ENCODE data around the gene RAD1. TPM values are rescaled to one million over a fixed set of nuclear protein-coding genes. Genes with fewer than 3 reads are reported as not detected.

The RAD1 gene
- total RNA-seq, 4 donors from 2014 or later, result 9.5 to 33.0 (median 14.5) TPM

GRCh38 chr5:34929134-34929719 is 13.9 kb upstream of the RAD1 start, which contains the start of gene DNAJC21:
TSS of gene DNAJC21 (plus strand) at chr5:34929559. CDS start at chr5:34929820, 261 bp downstream.
- TF ChIP-seq POLR2A (IDR thresholded peaks at IDR 0.05) (no peak), CTCF (IDR thresholded peaks at IDR 0.05) (no peak)

GRCh38 chr5:34928267-34928666 is 13.0 kb upstream of the RAD1 start:
- no peak for DNase-seq
- H3K27ac ChIP-seq, result no peak overlapping the region
- TF ChIP-seq POLR2A (IDR thresholded peaks at IDR 0.05) (no peak), CTCF (IDR thresholded peaks at IDR 0.05) (no peak)
- no peaks in the 10 kb centered on the region for H3K9me3 ChIP-seq
- no peaks in the 10 kb centered on the region for H3K27me3 ChIP-seq
- H3K36me3 ChIP-seq, result peaks cover 0 to 29% (median 0%) of the 10 kb centered on the region in 3 donors
- H3K4me3 ChIP-seq, result peak overlapping the region in 1 of 4 donors; percentile 92
- peaks cover 0 to 22% (median 6%) of the 10 kb centered on the region in 4 donors for H3K4me1 ChIP-seq

More at GRCh38 chr5:34929134-34929719, 13.9 kb upstream of the RAD1 start, which contains the start of gene DNAJC21:
- peaks cover 0 to 28% (median 0%) of the 10 kb centered on the region in 3 donors for H3K36me3 ChIP-seq
- peaks cover 0 to 17% (median 6%) of the 10 kb centered on the region in 4 donors for H3K4me1 ChIP-seq
- H3K27ac ChIP-seq, result peak within 1 kb of the TSS; percentile 90 to 98 (median 96)
- H3K27me3 ChIP-seq, result no peaks in the 10 kb centered on the region
- peak; percentile 96 to 99 (median 99) for DNase-seq
- H3K4me3 ChIP-seq, result peak within 1 kb of the TSS; percentile 83 to 94 (median 92)
- no peaks in the 10 kb centered on the region for H3K9me3 ChIP-seq

GRCh38 chr5:34927785-34928184 is 12.5 kb upstream of the RAD1 start:
- Histone ChIP-seq H3K27ac (no peak overlapping the region), H3K4me1 (peaks cover 0 to 23% (median 6%) of the 10 kb centered on the region in 4 donors), H3K4me3 (no peak overlapping the region), H3K9me3 (no peaks in the 10 kb centered on the region), H3K36me3 (peaks cover 0 to 34% (median 0%) of the 10 kb centered on the region in 3 donors), H3K27me3 (no peaks in the 10 kb centered on the region)
- DNase-seq, result no peak
- TF ChIP-seq POLR2A (IDR thresholded peaks at IDR 0.05), result no peak
- TF ChIP-seq CTCF (IDR thresholded peaks at IDR 0.05), result no peak

GRCh38 chr5:34926318-34926888 is 11.1 kb upstream of the RAD1 start:
- H3K27me3 ChIP-seq, result no peaks in the 10 kb centered on the region
- no peaks in the 10 kb centered on the region for H3K9me3 ChIP-seq
- DNase-seq, result no peak
- no peak for TF ChIP-seq POLR2A (IDR thresholded peaks at IDR 0.05)
- TF ChIP-seq CTCF (IDR thresholded peaks at IDR 0.05), result no peak
- H3K4me3 ChIP-seq, result no peak overlapping the region
- H3K27ac ChIP-seq, result no peak overlapping the region
- H3K4me1 ChIP-seq, result peaks cover 0 to 16% (median 5%) of the 10 kb centered on the region in 4 donors
- peaks cover 0 to 48% (median 0%) of the 10 kb centered on the region in 3 donors for H3K36me3 ChIP-seq

- Histone ChIP-seq H3K36me3 (peaks cover 0 to 59% (median 0%) of the 10 kb centered on the region in 3 donors), H3K27me3 (no peaks in the 10 kb centered on the region), H3K4me3 (no peak overlapping the region), H3K4me1 (peaks cover 0 to 6% (median 0%) of the 10 kb centered on the region in 4 donors), H3K27ac (no peak overlapping the region), H3K9me3 (no peaks in the 10 kb centered on the region)
- TF ChIP-seq POLR2A (IDR thresholded peaks at IDR 0.05), result no peak
- no peak for TF ChIP-seq CTCF (IDR thresholded peaks at IDR 0.05)
- no peak for DNase-seq
Measured at GRCh38 chr5:34924462-34924765, 9.1 kb upstream of the RAD1 start.
